Activated CD8-positive, alpha-beta memory T cell treated with anti-CD3 and anti-CD28 coated beads, Interleukin-2, amount 50 U/mL, for 48 hours (primary cell): ENCODE results near the gene CDC14A.
"Not testable (repeated sequence)": the region's sequence is repeated elsewhere in the genome, so short reads cannot be mapped to it uniquely, and the experiment has no call there.

Source experiments
- DNase-seq: peaks from one replicate; pipeline ENCODE4 v3.0.0-alpha.2; 2020

The CDC14A gene

GRCh38 chr1:100337878-100338277 lies 14.4 kb upstream of the CDC14A start:
- not testable (repeated sequence) for DNase-seq

- not testable (repeated sequence) for DNase-seq
These were observed 12.6 kb upstream of the CDC14A start for GRCh38 chr1:100339735-100340134.

GRCh38 chr1:100340494-100340893 lies 11.8 kb upstream of the CDC14A start:
- no peak for DNase-seq

GRCh38 chr1:100342348-100342747 lies 10.0 kb upstream of the CDC14A start:
- no peak for DNase-seq

GRCh38 chr1:100343897-100344296 lies 8.4 kb upstream of the CDC14A start:
- DNase-seq = no peak

GRCh38 chr1:100344774-100345173 lies 7.5 kb upstream of the CDC14A start:
- no peak for DNase-seq

- no peak for DNase-seq
These were observed 5.9 kb upstream of the CDC14A start for GRCh38 chr1:100346387-100346786.

GRCh38 chr1:100347009-100347966 lies 5.0 kb upstream of the CDC14A start:
- no peak for DNase-seq

GRCh38 chr1:100348549-100349144 lies 3.7 kb upstream of the CDC14A start:
- DNase-seq = no peak

GRCh38 chr1:100349246-100349645 lies 3.1 kb upstream of the CDC14A start:
- no peak for DNase-seq

- no peak for DNase-seq
These were observed 1.6 kb upstream of the CDC14A start for GRCh38 chr1:100350787-100351094.

GRCh38 chr1:100351095-100351887 lies 1.0 kb upstream of the CDC14A start:
- DNase-seq = peak; percentile 91

GRCh38 chr1:100353071-100353801 lies 930 bp downstream of the CDC14A start:
- DNase-seq = peak; percentile 75

- DNase-seq = no peak
These were observed 1.7 kb downstream of the CDC14A start for GRCh38 chr1:100353988-100354387.

- no peak for DNase-seq
These were observed 2.7 kb downstream of the CDC14A start for GRCh38 chr1:100354971-100355394.

GRCh38 chr1:100358210-100358609 lies 5.9 kb downstream of the CDC14A start:
- DNase-seq = no peak

GRCh38 chr1:100359139-100359538 lies 6.8 kb downstream of the CDC14A start:
- no peak for DNase-seq

- DNase-seq = no peak
These were observed 8.6 kb downstream of the CDC14A start for GRCh38 chr1:100360790-100361510.

- DNase-seq = no peak
These were observed 9.3 kb downstream of the CDC14A start for GRCh38 chr1:100361511-100362089.

GRCh38 chr1:100362821-100363466 lies 10.6 kb downstream of the CDC14A start:
- DNase-seq = no peak

GRCh38 chr1:100363831-100364230 lies 11.5 kb downstream of the CDC14A start:
- no peak for DNase-seq
